WTC11 (cell line): ENCODE results near the gene ITSN1. TPM values are rescaled to one million over a fixed set of nuclear protein-coding genes. Genes with fewer than 3 reads are reported as not detected.

Experiments used
- ATAC-seq: fragments of 200-7000 bp; cut with Tn5 transposase; 2 replicates; pipeline ENCODE4 v1.10.0; 2021; ENCODE audit warnings: mild to moderate bottlenecking, moderate library complexity
- CTCF ChIA-PET: fragments of 300-600 bp; sonication (Branson Sonifier 250); formaldehyde crosslinking; loops from one replicate; lab custom pipeline; 2021; ENCODE audit warnings: antibody characterized with exemption; lab: Charles Lee
- POLR2A ChIA-PET: fragments of 350-600 bp; sonication (Branson Sonifier 250); formaldehyde crosslinking; loops from one replicate; lab custom pipeline; 2021; ENCODE audit warnings: antibody characterized with exemption; lab: Charles Lee
- DNase-seq: peaks from one replicate; pipeline ENCODE4 v3.0.0; 2021; ENCODE audit warnings: low spot score
- H3K27ac Mint-ChIP-seq: 2 replicates; pipeline ENCODE4 v1.8.0; 2021; ENCODE audit warnings: mixed read lengths
- H3K27me3 Mint-ChIP-seq: 2 replicates; pipeline ENCODE4 v1.8.0; 2021; ENCODE audit warnings: low read depth, mild to moderate bottlenecking, moderate library complexity, mixed read lengths
- H3K36me3 Mint-ChIP-seq: 2 replicates; pipeline ENCODE4 v1.8.0; 2021; ENCODE audit warnings: mixed read lengths
- H3K4me1 Mint-ChIP-seq: 2 replicates; pipeline ENCODE4 v1.8.0; 2022; ENCODE audit warnings: mixed read lengths
- H3K4me3 Mint-ChIP-seq: 2 replicates; pipeline ENCODE4 v1.8.0; 2021; ENCODE audit warnings: mild to moderate bottlenecking, moderate library complexity, mixed read lengths
- H3K9me3 Mint-ChIP-seq: 2 replicates; pipeline ENCODE4 v1.8.0; 2021; ENCODE audit warnings: mixed read lengths
- ATF1 ChIP-seq: sonication (generic); formaldehyde crosslinking; IDR thresholded peaks from 2 replicates; pipeline ENCODE4 v1.8.1; 2023; ENCODE audit warnings: mild to moderate bottlenecking, moderate library complexity, missing genetic modification reagents
- ESRRA ChIP-seq: sonication (generic); formaldehyde crosslinking; IDR thresholded peaks from 2 replicates; pipeline ENCODE4 v1.8.1; 2022; ENCODE audit warnings: mild to moderate bottlenecking, missing genetic modification reagents, borderline replicate concordance
- GABPB1 ChIP-seq: sonication (generic); formaldehyde crosslinking; IDR thresholded peaks from 2 replicates; pipeline ENCODE4 v1.8.1; 2023; ENCODE audit warnings: mild to moderate bottlenecking, missing genetic modification reagents
- GTF2I ChIP-seq: fragments of 250-450 bp; sonication (Bioruptor Pico); conservative IDR thresholded peaks from 2 replicates; pipeline ENCODE4 v1.4.0; 2021; ENCODE audit warnings: mild to moderate bottlenecking
- MYBL2 ChIP-seq: sonication (generic); formaldehyde crosslinking; IDR thresholded peaks from 2 replicates; pipeline ENCODE4 v1.8.1; 2023; ENCODE audit warnings: mild to moderate bottlenecking, moderate library complexity, missing genetic modification reagents
- NR1H2 ChIP-seq: sonication (generic); formaldehyde crosslinking; IDR thresholded peaks from 2 replicates; pipeline ENCODE4 v1.9.0; 2021; ENCODE audit warnings: mild to moderate bottlenecking, moderate library complexity, missing genetic modification reagents
- SP1 ChIP-seq: sonication (generic); formaldehyde crosslinking; conservative IDR thresholded peaks from 2 replicates; pipeline ENCODE4 v1.8.1; 2022; ENCODE audit warnings: missing genetic modification reagents
- TEAD1 ChIP-seq: sonication (generic); formaldehyde crosslinking; IDR thresholded peaks from 2 replicates; pipeline ENCODE4 v1.8.0; 2022; ENCODE audit warnings: mild to moderate bottlenecking, missing genetic modification reagents
- TEAD4 ChIP-seq: sonication (generic); formaldehyde crosslinking; IDR thresholded peaks from 2 replicates; pipeline ENCODE4 v1.8.0; 2022; ENCODE audit warnings: mild to moderate bottlenecking, missing genetic modification reagents
- ZNF232 ChIP-seq: sonication (generic); formaldehyde crosslinking; IDR thresholded peaks from 2 replicates; pipeline ENCODE4 v1.8.0; 2022; ENCODE audit warnings: mild to moderate bottlenecking, missing genetic modification reagents
- ZNF263 ChIP-seq: sonication (generic); formaldehyde crosslinking; IDR thresholded peaks from 2 replicates; pipeline ENCODE4 v1.8.1; 2022; ENCODE audit warnings: low read depth, mild to moderate bottlenecking, moderate library complexity, missing genetic modification reagents
- ZNF317 ChIP-seq: sonication (generic); formaldehyde crosslinking; IDR thresholded peaks from 2 replicates; pipeline ENCODE4 v1.8.1; 2023; ENCODE audit warnings: low read depth, mild to moderate bottlenecking, moderate library complexity, missing genetic modification reagents, borderline replicate concordance
- total RNA-seq: library from RNA; stranded (reverse); gene quantifications from 3 replicates; pipeline ENCODE4 v1.2.3, GENCODE V29; 2021
- TF ChIP-seq, protein P1 (sequence below): sonication (generic); formaldehyde crosslinking; IDR thresholded peaks from 2 replicates; pipeline ENCODE4 v1.8.0; 2023; ENCODE audit warnings: missing genetic modification reagents, mild to moderate bottlenecking, borderline replicate concordance
- TF ChIP-seq, protein P2 (sequence below): fragments of 250-450 bp; sonication (Bioruptor Pico); conservative IDR thresholded peaks from 2 replicates; pipeline ENCODE4 v1.9.0; 2021; ENCODE audit warnings: mild to moderate bottlenecking
- TF ChIP-seq, protein P3 (sequence below): sonication (generic); formaldehyde crosslinking; IDR thresholded peaks from 2 replicates; pipeline ENCODE4 v1.8.1; 2022; ENCODE audit warnings: mild to moderate bottlenecking, missing genetic modification reagents, moderate library complexity, borderline replicate concordance
- TF ChIP-seq, protein P4 (sequence below): sonication (generic); formaldehyde crosslinking; IDR thresholded peaks from 2 replicates; pipeline ENCODE4 v1.8.1; 2023; ENCODE audit warnings: mild to moderate bottlenecking, missing genetic modification reagents, moderate library complexity
- TF ChIP-seq, protein P5 (sequence below): sonication (generic); formaldehyde crosslinking; IDR thresholded peaks from 2 replicates; pipeline ENCODE4 v1.8.0; 2022; ENCODE audit warnings: mild to moderate bottlenecking, missing genetic modification reagents
- TF ChIP-seq, protein P6 (sequence below): sonication (generic); formaldehyde crosslinking; IDR thresholded peaks from 2 replicates; pipeline ENCODE4 v1.8.0; 2022; ENCODE audit warnings: mild to moderate bottlenecking, missing genetic modification reagents
- TF ChIP-seq, protein P7 (sequence below): fragments of 250-450 bp; sonication (Bioruptor Pico); IDR thresholded peaks from 2 replicates; pipeline ENCODE4 v2.1.2; 2022; ENCODE audit warnings: mild to moderate bottlenecking, moderate library complexity
- TF ChIP-seq, protein P8 (sequence below): sonication (generic); formaldehyde crosslinking; IDR thresholded peaks from 2 replicates; pipeline ENCODE4 v1.8.1; 2022; ENCODE audit warnings: missing genetic modification reagents, borderline replicate concordance

ITSN1 gene
- total RNA-seq, 1 experiment from 2014 or later = 69.6 TPM

DNA sequence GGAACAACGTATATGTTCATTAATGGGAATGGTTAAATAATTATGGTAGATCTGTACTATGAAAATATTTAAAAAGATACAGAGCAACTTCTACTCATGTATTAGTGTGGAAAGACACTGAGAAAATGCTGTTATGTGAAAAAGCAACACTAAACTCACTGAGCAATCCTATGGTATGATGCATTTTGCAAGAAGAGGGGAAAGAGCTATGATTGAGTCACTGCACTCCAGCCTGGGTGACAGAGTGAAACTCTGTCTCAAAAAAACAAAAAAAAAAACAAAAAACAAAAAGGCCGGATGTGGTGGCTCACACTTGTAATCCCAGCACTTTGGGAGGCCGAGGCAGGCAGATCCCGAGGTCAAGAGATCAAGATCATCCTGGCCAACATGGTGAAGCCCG is 228.9 kb downstream of the ITSN1 start:
- Mint-ChIP-seq H3K4me1 (no peaks in the 10 kb centered on the region), H3K27me3 (no peaks in the 10 kb centered on the region), H3K4me3 (no peak overlapping the region), H3K9me3 (peaks cover 13% of the 10 kb centered on the region), H3K36me3 (peaks cover 2% of the 10 kb centered on the region; the same call in 1 of the 2 replicates), H3K27ac (no peak overlapping the region)
- no peak for DNase-seq
- CTCF ChIA-PET = no interaction called here
- no peak for ATAC-seq
- POLR2A ChIA-PET = no interaction called here
- TF ChIP-seq GABPB1 (CRISPR knock-in tag) (no peak), TEAD4 (CRISPR knock-in tag) (no peak), GTF2I (CRISPR knock-in tag) (no peak), ATF1 (CRISPR knock-in tag) (no peak), NR1H2 (no peak), TEAD1 (CRISPR knock-in tag) (no peak), MYBL2 (no peak), ZNF263 (CRISPR knock-in tag) (no peak), ZNF232 (no peak), ZNF317 (CRISPR knock-in tag) (no peak), SP1 (no peak), ESRRA (no peak)
- TF ChIP-seq, protein P1, sequence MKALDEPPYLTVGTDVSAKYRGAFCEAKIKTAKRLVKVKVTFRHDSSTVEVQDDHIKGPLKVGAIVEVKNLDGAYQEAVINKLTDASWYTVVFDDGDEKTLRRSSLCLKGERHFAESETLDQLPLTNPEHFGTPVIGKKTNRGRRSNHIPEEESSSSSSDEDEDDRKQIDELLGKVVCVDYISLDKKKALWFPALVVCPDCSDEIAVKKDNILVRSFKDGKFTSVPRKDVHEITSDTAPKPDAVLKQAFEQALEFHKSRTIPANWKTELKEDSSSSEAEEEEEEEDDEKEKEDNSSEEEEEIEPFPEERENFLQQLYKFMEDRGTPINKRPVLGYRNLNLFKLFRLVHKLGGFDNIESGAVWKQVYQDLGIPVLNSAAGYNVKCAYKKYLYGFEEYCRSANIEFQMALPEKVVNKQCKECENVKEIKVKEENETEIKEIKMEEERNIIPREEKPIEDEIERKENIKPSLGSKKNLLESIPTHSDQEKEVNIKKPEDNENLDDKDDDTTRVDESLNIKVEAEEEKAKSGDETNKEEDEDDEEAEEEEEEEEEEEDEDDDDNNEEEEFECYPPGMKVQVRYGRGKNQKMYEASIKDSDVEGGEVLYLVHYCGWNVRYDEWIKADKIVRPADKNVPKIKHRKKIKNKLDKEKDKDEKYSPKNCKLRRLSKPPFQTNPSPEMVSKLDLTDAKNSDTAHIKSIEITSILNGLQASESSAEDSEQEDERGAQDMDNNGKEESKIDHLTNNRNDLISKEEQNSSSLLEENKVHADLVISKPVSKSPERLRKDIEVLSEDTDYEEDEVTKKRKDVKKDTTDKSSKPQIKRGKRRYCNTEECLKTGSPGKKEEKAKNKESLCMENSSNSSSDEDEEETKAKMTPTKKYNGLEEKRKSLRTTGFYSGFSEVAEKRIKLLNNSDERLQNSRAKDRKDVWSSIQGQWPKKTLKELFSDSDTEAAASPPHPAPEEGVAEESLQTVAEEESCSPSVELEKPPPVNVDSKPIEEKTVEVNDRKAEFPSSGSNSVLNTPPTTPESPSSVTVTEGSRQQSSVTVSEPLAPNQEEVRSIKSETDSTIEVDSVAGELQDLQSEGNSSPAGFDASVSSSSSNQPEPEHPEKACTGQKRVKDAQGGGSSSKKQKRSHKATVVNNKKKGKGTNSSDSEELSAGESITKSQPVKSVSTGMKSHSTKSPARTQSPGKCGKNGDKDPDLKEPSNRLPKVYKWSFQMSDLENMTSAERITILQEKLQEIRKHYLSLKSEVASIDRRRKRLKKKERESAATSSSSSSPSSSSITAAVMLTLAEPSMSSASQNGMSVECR (CRISPR knock-in tag) = no peak
- TF ChIP-seq, protein P2, sequence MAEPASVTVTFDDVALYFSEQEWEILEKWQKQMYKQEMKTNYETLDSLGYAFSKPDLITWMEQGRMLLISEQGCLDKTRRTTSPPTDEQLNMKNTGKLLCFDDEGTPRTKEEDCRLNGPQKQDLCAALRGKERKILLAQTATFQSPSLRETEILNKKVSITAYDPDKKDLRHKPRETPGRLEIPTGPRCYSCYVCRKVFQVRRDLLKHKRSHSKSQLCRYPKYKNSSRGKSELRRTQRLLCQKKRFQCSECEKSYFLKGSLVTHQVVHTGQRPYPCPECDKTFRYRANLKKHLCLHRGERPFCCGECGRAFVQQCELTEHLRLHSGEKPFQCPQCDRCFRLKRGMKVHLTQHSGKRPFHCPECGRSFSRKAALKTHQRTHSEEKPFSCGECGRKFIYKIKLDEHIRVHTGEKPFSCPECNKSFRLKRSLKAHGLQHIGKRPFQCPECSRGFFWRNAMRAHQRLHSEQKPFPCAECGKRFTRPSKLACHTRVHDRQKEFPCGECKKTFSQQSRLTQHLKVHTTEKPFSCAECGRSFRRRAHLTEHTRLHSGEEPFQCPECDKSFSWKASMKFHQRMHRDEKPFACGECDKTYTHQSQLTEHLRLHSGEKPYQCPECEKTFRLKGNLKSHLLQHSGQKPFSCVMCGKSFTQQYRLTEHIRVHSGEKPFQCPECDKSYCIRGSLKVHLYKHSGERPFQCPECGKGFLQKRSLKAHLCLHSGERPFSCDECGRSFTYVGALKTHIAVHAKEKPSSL = no peak
- TF ChIP-seq, protein P3, sequence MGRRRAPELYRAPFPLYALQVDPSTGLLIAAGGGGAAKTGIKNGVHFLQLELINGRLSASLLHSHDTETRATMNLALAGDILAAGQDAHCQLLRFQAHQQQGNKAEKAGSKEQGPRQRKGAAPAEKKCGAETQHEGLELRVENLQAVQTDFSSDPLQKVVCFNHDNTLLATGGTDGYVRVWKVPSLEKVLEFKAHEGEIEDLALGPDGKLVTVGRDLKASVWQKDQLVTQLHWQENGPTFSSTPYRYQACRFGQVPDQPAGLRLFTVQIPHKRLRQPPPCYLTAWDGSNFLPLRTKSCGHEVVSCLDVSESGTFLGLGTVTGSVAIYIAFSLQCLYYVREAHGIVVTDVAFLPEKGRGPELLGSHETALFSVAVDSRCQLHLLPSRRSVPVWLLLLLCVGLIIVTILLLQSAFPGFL (CRISPR knock-in tag) = no peak
- TF ChIP-seq, protein P4, sequence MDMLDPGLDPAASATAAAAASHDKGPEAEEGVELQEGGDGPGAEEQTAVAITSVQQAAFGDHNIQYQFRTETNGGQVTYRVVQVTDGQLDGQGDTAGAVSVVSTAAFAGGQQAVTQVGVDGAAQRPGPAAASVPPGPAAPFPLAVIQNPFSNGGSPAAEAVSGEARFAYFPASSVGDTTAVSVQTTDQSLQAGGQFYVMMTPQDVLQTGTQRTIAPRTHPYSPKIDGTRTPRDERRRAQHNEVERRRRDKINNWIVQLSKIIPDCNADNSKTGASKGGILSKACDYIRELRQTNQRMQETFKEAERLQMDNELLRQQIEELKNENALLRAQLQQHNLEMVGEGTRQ (CRISPR knock-in tag) = no peak
- TF ChIP-seq, protein P5, sequence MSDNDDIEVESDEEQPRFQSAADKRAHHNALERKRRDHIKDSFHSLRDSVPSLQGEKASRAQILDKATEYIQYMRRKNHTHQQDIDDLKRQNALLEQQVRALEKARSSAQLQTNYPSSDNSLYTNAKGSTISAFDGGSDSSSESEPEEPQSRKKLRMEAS (CRISPR knock-in tag) = no peak
- TF ChIP-seq, protein P6, sequence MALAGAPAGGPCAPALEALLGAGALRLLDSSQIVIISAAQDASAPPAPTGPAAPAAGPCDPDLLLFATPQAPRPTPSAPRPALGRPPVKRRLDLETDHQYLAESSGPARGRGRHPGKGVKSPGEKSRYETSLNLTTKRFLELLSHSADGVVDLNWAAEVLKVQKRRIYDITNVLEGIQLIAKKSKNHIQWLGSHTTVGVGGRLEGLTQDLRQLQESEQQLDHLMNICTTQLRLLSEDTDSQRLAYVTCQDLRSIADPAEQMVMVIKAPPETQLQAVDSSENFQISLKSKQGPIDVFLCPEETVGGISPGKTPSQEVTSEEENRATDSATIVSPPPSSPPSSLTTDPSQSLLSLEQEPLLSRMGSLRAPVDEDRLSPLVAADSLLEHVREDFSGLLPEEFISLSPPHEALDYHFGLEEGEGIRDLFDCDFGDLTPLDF = no peak
- TF ChIP-seq, protein P7, sequence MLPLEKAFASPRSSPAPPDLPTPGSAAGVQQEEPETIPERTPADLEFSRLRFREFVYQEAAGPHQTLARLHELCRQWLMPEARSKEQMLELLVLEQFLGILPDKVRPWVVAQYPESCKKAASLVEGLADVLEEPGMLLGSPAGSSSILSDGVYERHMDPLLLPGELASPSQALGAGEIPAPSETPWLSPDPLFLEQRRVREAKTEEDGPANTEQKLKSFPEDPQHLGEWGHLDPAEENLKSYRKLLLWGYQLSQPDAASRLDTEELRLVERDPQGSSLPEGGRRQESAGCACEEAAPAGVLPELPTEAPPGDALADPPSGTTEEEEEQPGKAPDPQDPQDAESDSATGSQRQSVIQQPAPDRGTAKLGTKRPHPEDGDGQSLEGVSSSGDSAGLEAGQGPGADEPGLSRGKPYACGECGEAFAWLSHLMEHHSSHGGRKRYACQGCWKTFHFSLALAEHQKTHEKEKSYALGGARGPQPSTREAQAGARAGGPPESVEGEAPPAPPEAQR = no peak
- TF ChIP-seq, protein P8, sequence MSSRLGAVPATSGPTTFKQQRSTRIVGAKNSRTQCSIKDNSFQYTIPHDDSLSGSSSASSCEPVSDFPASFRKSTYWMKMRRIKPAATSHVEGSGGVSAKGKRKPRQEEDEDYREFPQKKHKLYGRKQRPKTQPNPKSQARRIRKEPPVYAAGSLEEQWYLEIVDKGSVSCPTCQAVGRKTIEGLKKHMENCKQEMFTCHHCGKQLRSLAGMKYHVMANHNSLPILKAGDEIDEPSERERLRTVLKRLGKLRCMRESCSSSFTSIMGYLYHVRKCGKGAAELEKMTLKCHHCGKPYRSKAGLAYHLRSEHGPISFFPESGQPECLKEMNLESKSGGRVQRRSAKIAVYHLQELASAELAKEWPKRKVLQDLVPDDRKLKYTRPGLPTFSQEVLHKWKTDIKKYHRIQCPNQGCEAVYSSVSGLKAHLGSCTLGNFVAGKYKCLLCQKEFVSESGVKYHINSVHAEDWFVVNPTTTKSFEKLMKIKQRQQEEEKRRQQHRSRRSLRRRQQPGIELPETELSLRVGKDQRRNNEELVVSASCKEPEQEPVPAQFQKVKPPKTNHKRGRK = no peak
